HepG2 (cell line): ENCODE data around the gene NEDD4L. TPM values are rescaled to one million over a fixed set of nuclear protein-coding genes. Genes with fewer than 3 reads are reported as not detected.

Experiments
- ATAC-seq: fragments of 200-7000 bp; cut with Tn5 transposase; 3 replicates; pipeline ENCODE4 v1.9.1; 2020; ENCODE audit warnings: mild to moderate bottlenecking, moderate library complexity
- BruUV-seq: library from RNA; stranded (reverse); fragments of 400-500 nt; replicated peaks from 2 replicates; lab custom pipeline; 2021; lab: Mats Ljungman, UMichigan
- CTCF ChIA-PET: fragments of 300-600 bp; formaldehyde crosslinking; extraction: SDS; loops from one replicate; lab custom pipeline; 2021; ENCODE audit warnings: low total read pairs, inconsistent platforms, low intra/inter-chr PET ratio; lab: Yijun Ruan, JAX
- POLR2A ChIA-PET: fragments of 350-600 bp; sonication (Branson Sonifier 250); formaldehyde crosslinking; loops from one replicate; lab custom pipeline; 2020; ENCODE audit warnings: antibody characterized with exemption, inconsistent platforms; lab: Yijun Ruan, JAX
- DNase-seq: peaks from one replicate; pipeline ENCODE4 v3.0.0-alpha.2; 2015; ENCODE audit warnings: low spot score
- FAIRE-seq: peaks from 3 replicates; lab custom pipeline; 2011; peaks lifted over from hg19 to GRCh38; lab: Jason Lieb, UNC
- H2AFZ ChIP-seq: one replicate; pipeline ENCODE4 v1.6.1; 2011; ENCODE audit warnings: low read length, inconsistent platforms
- H3K27ac ChIP-seq: fragments of 300-600 bp; 3 replicates; pipeline ENCODE4 v1.8.0; 2011; ENCODE audit warnings: mixed run types, mild to moderate bottlenecking, mixed read lengths, low read length, inconsistent platforms; ENCODE audit not compliant: insufficient read depth; ENCODE audit errors: extremely low read length
- H3K27me3 ChIP-seq, 2 experiments: fragments of 200-600 bp in 1 of 2; 2 replicates in 1 of 2; 3 replicates in 1 of 2; pipeline versions ENCODE4 v1.6.0 to v1.8.0; 2011; ENCODE audit warnings: low read length in 2 of 2, mild to moderate bottlenecking in 2 of 2, moderate library complexity in 2 of 2, inconsistent platforms in 1 of 2; ENCODE audit not compliant: insufficient read depth in 2 of 2, control insufficient read depth in 1 of 2
- H3K36me3 ChIP-seq, 2 experiments: fragments of 200-600 bp in 1 of 2; replicated peaks in 1 of 2; 2 replicates in 1 of 2; 3 replicates in 1 of 2; pipeline versions ENCODE4 v1.5.1 to v1.8.0; 2011; ENCODE audit warnings: low read length in 2 of 2, inconsistent platforms in 1 of 2; ENCODE audit not compliant: insufficient read depth in 2 of 2, control insufficient read depth in 1 of 2
- H3K4me1 ChIP-seq: 2 replicates; pipeline ENCODE4 v1.5.1; 2012; ENCODE audit warnings: low read length, inconsistent platforms; ENCODE audit not compliant: insufficient read depth
- H3K4me2 ChIP-seq: 2 replicates; pipeline ENCODE4 v1.6.0; 2011; ENCODE audit warnings: low read depth, low read length, inconsistent platforms
- H3K4me3 ChIP-seq, 3 experiments: fragments of 200-600 bp in 1 of 3; sonication (generic), shearing (Covaris generic) in 1 of 3; replicated peaks in 1 of 3; 2 replicates each; pipeline ENCODE4 v1.5.1; 2011 to 2016; ENCODE audit warnings: low read length in 3 of 3, inconsistent platforms in 2 of 3, low read depth in 2 of 3, mild to moderate bottlenecking in 2 of 3, control low read depth in 1 of 3, mixed read lengths in 1 of 3; ENCODE audit not compliant: insufficient read depth in 1 of 3
- H3K79me2 ChIP-seq: one replicate; pipeline ENCODE4 v1.6.1; 2011; ENCODE audit warnings: low read length, inconsistent platforms; ENCODE audit not compliant: insufficient read depth
- H3K9ac ChIP-seq: 2 replicates; pipeline ENCODE4 v1.6.0; 2011; ENCODE audit warnings: mild to moderate bottlenecking, low read depth, low read length, inconsistent platforms; ENCODE audit not compliant: insufficient read depth
- H3K9me3 ChIP-seq: 2 replicates; pipeline ENCODE4 v1.5.1; 2012; ENCODE audit warnings: mild to moderate bottlenecking, low read length
- H4K20me1 ChIP-seq: 2 replicates; pipeline ENCODE4 v1.6.0; 2011; ENCODE audit warnings: inconsistent platforms, mild to moderate bottlenecking, low read length, moderate library complexity; ENCODE audit not compliant: insufficient read depth
- ARNT ChIP-seq: fragments of 450-650 bp; IDR thresholded peaks from 2 replicates; pipeline ENCODE4 v1.6.1; 2017
- MEIS2 ChIP-seq: sonication (generic); formaldehyde crosslinking; IDR thresholded peaks from 2 replicates; pipeline ENCODE4 v1.9.0; 2021; ENCODE audit warnings: mild to moderate bottlenecking, missing genetic modification reagents
- NCOA5 ChIP-seq: sonication (generic); formaldehyde crosslinking; IDR thresholded peaks from 2 replicates; pipeline ENCODE4 v1.4.0; 2020; ENCODE audit warnings: missing genetic modification reagents
- SATB2 ChIP-seq: sonication (generic); formaldehyde crosslinking; IDR thresholded peaks from 2 replicates; pipeline ENCODE4 v1.5.0; 2020; ENCODE audit warnings: missing genetic modification reagents
- SP2 ChIP-seq: sonication (generic); formaldehyde crosslinking; IDR thresholded peaks from 2 replicates; pipeline ENCODE4 v1.5.1; 2020; ENCODE audit warnings: mild to moderate bottlenecking, missing genetic modification reagents
- ZNF317 ChIP-seq: sonication (generic); formaldehyde crosslinking; IDR thresholded peaks from 2 replicates; pipeline ENCODE4 v1.5.0; 2020; ENCODE audit warnings: mild to moderate bottlenecking, missing genetic modification reagents
- WGBS: methylation state at CpG from one replicate; pipeline ENCODE4 v1.1.6; 2017; ENCODE audit warnings: low lambda C conversion rate; 5-methylcytosine and 5-hydroxymethylcytosine counted together
- in situ Hi-C: cut with HindIII; loops from 2 replicates; pipeline ENCODE4 v1.10.0; 2017; ENCODE audit warnings: low pct_unique_long_range_greater_than_20kb; ENCODE audit not compliant: extremely low pct_ligation_motif_present
- intact Hi-C: fragments of 100-400 bp; cut with micrococcal nuclease; formaldehyde crosslinking; loops from one replicate; pipeline ENCODE4 v1.10.0; 2022; ENCODE audit not compliant: unreplicated experiment
- polyA plus RNA-seq, 8 experiments: library from polyadenylated mRNA; depleted of rRNA in 3 of 8; stranded (reverse) in 7 of 8; unstranded in 1 of 8; fragments of >200 nt; fragmentation: Illumina TruSeq in 4 of 8; extraction: Trizol in 4 of 8; gene quantifications; 2 replicates each; pipeline versions ENCODE4 v1.2.1 to v1.2.3, GENCODE V29; 2011 to 2016; ENCODE audit warnings: low read depth in 4 of 8, missing spikeins in 1 of 8, mixed read lengths in 1 of 8; ENCODE audit not compliant: insufficient read depth in 1 of 8
- total RNA-seq, 5 experiments: library from RNA; depleted of rRNA; stranded (reverse); fragments of >200 nt; fragmentation: Illumina TruSeq; extraction: Trizol; gene quantifications; 2 replicates each; pipeline ENCODE4 v1.2.3, GENCODE V29; 2016; ENCODE audit warnings: low read depth in 1 of 5
- TF ChIP-seq, protein P1 (sequence below): sonication (generic); formaldehyde crosslinking; IDR thresholded peaks from 2 replicates; pipeline ENCODE4 v1.5.1; 2020; ENCODE audit warnings: missing genetic modification reagents, mild to moderate bottlenecking, borderline replicate concordance
- TF ChIP-seq, protein P2 (sequence below): sonication (generic); formaldehyde crosslinking; IDR thresholded peaks from 2 replicates; pipeline ENCODE4 v1.9.0; 2022; ENCODE audit warnings: missing genetic modification reagents, mild to moderate bottlenecking, borderline replicate concordance

NEDD4L gene
- total and polyA plus RNA-seq, 2 of the 13 experiments (the other 11 are each of a cell fraction or from before 2014, with no cell fraction given) = 168 to 390 TPM

DNA sequence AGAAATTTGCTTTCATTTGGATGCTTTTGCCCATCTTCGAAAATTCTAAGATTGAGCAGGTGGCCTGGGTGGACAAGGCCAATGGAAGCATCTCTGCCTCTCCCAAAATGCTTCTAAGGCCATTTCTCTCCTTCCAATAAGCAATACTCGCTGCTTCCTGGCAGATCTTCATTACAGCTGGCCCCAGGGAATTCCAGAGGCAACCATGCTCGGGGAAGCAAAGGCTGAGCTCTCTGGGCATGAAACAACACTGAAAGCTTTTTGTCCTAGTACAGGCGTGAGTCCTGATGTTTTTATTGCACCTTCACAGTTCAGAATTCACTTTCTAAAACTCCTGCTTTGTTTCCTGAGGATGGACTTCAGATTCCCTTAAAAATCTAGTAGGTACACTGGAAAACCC, 11.8 kb upstream of the NEDD4L start (continued):
- TF ChIP-seq, protein P1, sequence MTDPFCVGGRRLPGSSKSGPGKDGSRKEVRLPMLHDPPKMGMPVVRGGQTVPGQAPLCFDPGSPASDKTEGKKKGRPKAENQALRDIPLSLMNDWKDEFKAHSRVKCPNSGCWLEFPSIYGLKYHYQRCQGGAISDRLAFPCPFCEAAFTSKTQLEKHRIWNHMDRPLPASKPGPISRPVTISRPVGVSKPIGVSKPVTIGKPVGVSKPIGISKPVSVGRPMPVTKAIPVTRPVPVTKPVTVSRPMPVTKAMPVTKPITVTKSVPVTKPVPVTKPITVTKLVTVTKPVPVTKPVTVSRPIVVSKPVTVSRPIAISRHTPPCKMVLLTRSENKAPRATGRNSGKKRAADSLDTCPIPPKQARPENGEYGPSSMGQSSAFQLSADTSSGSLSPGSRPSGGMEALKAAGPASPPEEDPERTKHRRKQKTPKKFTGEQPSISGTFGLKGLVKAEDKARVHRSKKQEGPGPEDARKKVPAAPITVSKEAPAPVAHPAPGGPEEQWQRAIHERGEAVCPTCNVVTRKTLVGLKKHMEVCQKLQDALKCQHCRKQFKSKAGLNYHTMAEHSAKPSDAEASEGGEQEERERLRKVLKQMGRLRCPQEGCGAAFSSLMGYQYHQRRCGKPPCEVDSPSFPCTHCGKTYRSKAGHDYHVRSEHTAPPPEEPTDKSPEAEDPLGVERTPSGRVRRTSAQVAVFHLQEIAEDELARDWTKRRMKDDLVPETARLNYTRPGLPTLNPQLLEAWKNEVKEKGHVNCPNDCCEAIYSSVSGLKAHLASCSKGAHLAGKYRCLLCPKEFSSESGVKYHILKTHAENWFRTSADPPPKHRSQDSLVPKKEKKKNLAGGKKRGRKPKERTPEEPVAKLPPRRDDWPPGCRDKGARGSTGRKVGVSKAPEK = no peak
- TF ChIP-seq SP2 (no peak), NCOA5 (CRISPR knock-in tag) (no peak), ARNT (no peak)
- TF ChIP-seq, protein P2, sequence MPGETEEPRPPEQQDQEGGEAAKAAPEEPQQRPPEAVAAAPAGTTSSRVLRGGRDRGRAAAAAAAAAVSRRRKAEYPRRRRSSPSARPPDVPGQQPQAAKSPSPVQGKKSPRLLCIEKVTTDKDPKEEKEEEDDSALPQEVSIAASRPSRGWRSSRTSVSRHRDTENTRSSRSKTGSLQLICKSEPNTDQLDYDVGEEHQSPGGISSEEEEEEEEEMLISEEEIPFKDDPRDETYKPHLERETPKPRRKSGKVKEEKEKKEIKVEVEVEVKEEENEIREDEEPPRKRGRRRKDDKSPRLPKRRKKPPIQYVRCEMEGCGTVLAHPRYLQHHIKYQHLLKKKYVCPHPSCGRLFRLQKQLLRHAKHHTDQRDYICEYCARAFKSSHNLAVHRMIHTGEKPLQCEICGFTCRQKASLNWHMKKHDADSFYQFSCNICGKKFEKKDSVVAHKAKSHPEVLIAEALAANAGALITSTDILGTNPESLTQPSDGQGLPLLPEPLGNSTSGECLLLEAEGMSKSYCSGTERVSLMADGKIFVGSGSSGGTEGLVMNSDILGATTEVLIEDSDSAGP (CRISPR knock-in tag) = no peak

DNA sequence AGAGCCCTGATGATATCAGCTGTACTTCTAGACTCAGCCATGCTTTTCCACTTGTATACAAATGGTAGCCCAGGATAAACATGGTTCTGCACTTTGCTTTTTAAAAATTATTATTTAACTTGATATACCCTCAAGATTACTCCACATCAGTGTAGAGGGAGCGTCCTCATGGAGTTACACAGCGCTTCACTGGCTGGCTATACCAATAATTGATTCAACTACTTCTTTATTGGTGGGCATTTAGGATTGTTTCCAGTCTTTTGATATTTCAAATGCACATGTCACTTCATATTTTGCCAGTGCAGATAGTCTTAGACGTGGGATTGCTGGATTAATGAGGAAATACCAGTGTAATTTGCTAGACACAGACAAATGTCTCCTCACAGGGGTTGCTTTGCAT, 10.8 kb upstream of the NEDD4L start:
- no peak overlapping the region for H3K4me2 ChIP-seq
- H3K79me2 ChIP-seq = no peaks in the 10 kb centered on the region
- H3K27ac ChIP-seq = no peak overlapping the region
- H3K4me3 ChIP-seq = no peak overlapping the region
- peaks cover 21% of the 10 kb centered on the region for H3K4me1 ChIP-seq
- FAIRE-seq = no peak
- WGBS = 92% methylated on average over 3 of the region's 3 CpGs
- no peak overlapping the region for H3K9ac ChIP-seq
- no peak for DNase-seq
- no peaks in the 10 kb centered on the region for H3K9me3 ChIP-seq
- H3K36me3 ChIP-seq = no peaks in the 10 kb centered on the region
- POLR2A ChIA-PET = no interaction called here
- no TSS peak for BruUV-seq
- H3K27me3 ChIP-seq = no peaks in the 10 kb centered on the region
- no peak overlapping the region for H2AFZ ChIP-seq
- intact Hi-C loops = no loop called here
- no peaks in the 10 kb centered on the region for H4K20me1 ChIP-seq
- CTCF ChIA-PET = no interaction called here
- in situ Hi-C loops = no loop called here
- TF ChIP-seq MEIS2 (CRISPR knock-in tag) (no peak), ZNF317 (CRISPR knock-in tag) (no peak), SATB2 (no peak)
- TF ChIP-seq, all 625 proteins: peak for 0
- ATAC-seq = no peak
